Mesothelial cell of epicardium (in vitro differentiated cells): ENCODE measurements around the gene ZNF417. TPM values are rescaled to one million over a fixed set of nuclear protein-coding genes. Genes with fewer than 3 reads are reported as not detected.

Source experiments
- DNase-seq, 2 experiments: peaks; one replicate each; pipeline ENCODE4 v3.0.0; 2021; ENCODE audit warnings: low spot score in 2 of 2; ENCODE audit not compliant: unreplicated experiment in 2 of 2
- H3K27ac Mint-ChIP-seq: 2 replicates; pipeline ENCODE4 v1.8.0; 2021; ENCODE audit warnings: mixed read lengths
- H3K27me3 Mint-ChIP-seq: 2 replicates; pipeline ENCODE4 v1.8.0; 2021; ENCODE audit warnings: low read depth, mixed read lengths
- H3K36me3 Mint-ChIP-seq: 2 replicates; pipeline ENCODE4 v1.8.0; 2021; ENCODE audit warnings: mixed read lengths
- H3K4me1 Mint-ChIP-seq: 2 replicates; pipeline ENCODE4 v1.8.0; 2021; ENCODE audit warnings: mixed read lengths
- H3K4me3 Mint-ChIP-seq: 2 replicates; pipeline ENCODE4 v1.8.0; 2021; ENCODE audit warnings: mild to moderate bottlenecking, moderate library complexity, mixed read lengths
- H3K9me3 Mint-ChIP-seq: 2 replicates; pipeline ENCODE4 v1.8.0; 2021; ENCODE audit warnings: mixed read lengths
- CTCF ChIP-seq: fragments of 200-600 bp; sonication (generic); IDR thresholded peaks from one replicate; pipeline ENCODE4 v1.5.0; 2021; ENCODE audit warnings: antibody characterized with exemption; ENCODE audit not compliant: unreplicated experiment
- total RNA-seq: library from RNA; stranded (reverse); gene quantifications from 3 replicates; pipeline ENCODE4 v1.2.1, GENCODE V29; 2021

The ZNF417 gene
- total RNA-seq, 1 donor from 2014 or later = 25.1 TPM

GRCh38 chr19:57867868-57868492 is 48.4 kb downstream of the ZNF417 start:
- no peak for TF ChIP-seq CTCF
- H3K27ac Mint-ChIP-seq = no peak overlapping the region

More at GRCh38 chr19:57867868-57868492, 48.4 kb downstream of the ZNF417 start:
- Mint-ChIP-seq H3K27me3 (no peaks in the 10 kb centered on the region), H3K4me3 (no peak overlapping the region), H3K4me1 (no peaks in the 10 kb centered on the region), H3K36me3 (peaks cover 77% of the 10 kb centered on the region), H3K9me3 (peaks cover 30% of the 10 kb centered on the region)
- DNase-seq = no peak

Other genes starting within 250 kb of the ZNF417 start
- gene ZSCAN4, start 247.7 kb downstream of the ZNF417 start, total RNA-seq = not detected in 3 replicates
- 14.5 to 19.0 TPM (median 14.6 TPM) in 3 replicates for gene ZNF551, start 234.6 kb downstream of the ZNF417 start, total RNA-seq
- 42.4 to 43.0 TPM (median 42.7 TPM) in 3 replicates for gene ZNF154, start 207.4 kb downstream of the ZNF417 start, total RNA-seq
- 8.5 to 9.3 TPM (median 9.3 TPM) in 3 replicates for gene ZNF671, start 189.0 kb downstream of the ZNF417 start, total RNA-seq
- 29.1 to 30.4 TPM (median 29.7 TPM) in 3 replicates for gene ZNF776, start 169.8 kb downstream of the ZNF417 start, total RNA-seq
- gene ZNF586, start 146.9 kb downstream of the ZNF417 start, total RNA-seq = 29.7 to 33.7 TPM (median 31.3 TPM) in 3 replicates
- gene ZNF552, start 101.7 kb downstream of the ZNF417 start, total RNA-seq = 15.5 to 19.2 TPM (median 16.8 TPM) in 3 replicates
- 28.2 to 32.0 TPM (median 29.8 TPM) in 3 replicates for gene ZNF587B, start 86.3 kb downstream of the ZNF417 start, total RNA-seq
- gene ZNF587, start 66.7 kb downstream of the ZNF417 start, total RNA-seq = 72.9 to 77.4 TPM (median 75.9 TPM) in 3 replicates
- gene ZNF814, start 27.6 kb downstream of the ZNF417 start, total RNA-seq = 53.7 to 60.4 TPM (median 56.2 TPM) in 3 replicates
- 19.5 to 24.5 TPM (median 21.0 TPM) in 3 replicates for gene ZNF418, start 18.8 kb upstream of the ZNF417 start, total RNA-seq
- 13.2 to 14.5 TPM (median 14.2 TPM) in 3 replicates for gene ZNF256, start 31.1 kb upstream of the ZNF417 start, total RNA-seq
- gene C19orf18, start 57.9 kb upstream of the ZNF417 start, total RNA-seq = 2.7 to 4.1 TPM (median 3.3 TPM) in 3 replicates
- gene ZNF606, start 86.2 kb upstream of the ZNF417 start, total RNA-seq = 41.8 to 46.2 TPM (median 45.4 TPM) in 3 replicates
- gene ZSCAN1, start 117.4 kb upstream of the ZNF417 start, total RNA-seq = 1.7 to 3.5 TPM (median 2.9 TPM) in 3 replicates
- 11.6 to 12.5 TPM (median 12.3 TPM) in 3 replicates for gene ZNF135, start 142.7 kb upstream of the ZNF417 start, total RNA-seq
- 85.9 to 91.9 TPM (median 91.0 TPM) in 3 replicates for gene ZSCAN18, start 181.6 kb upstream of the ZNF417 start, total RNA-seq
- 13.6 to 15.0 TPM (median 14.6 TPM) in 3 replicates for gene ZNF329, start 234.2 kb upstream of the ZNF417 start, total RNA-seq